Fibroblast of lung (primary cell): ENCODE measurements around the gene SRD5A1. TPM values are rescaled to one million over a fixed set of nuclear protein-coding genes. Genes with fewer than 3 reads are reported as not detected.

ENCODE experiments used
- DNase-seq, 2 donors: peaks; one replicate each; pipeline versions ENCODE4 v3.0.0 to v3.0.0-alpha.2; 2010; ENCODE audit warnings: low read depth in 2 of 2
- H2AFZ ChIP-seq: 2 replicates; pipeline ENCODE4 v1.5.1; 2012; ENCODE audit warnings: low read length, control low read depth, inconsistent platforms
- H3K27ac ChIP-seq: 2 replicates; pipeline ENCODE4 v1.5.1; 2011; ENCODE audit warnings: low read length, control low read depth; ENCODE audit not compliant: insufficient read depth
- H3K27me3 ChIP-seq: 2 replicates; pipeline ENCODE4 v1.5.1; 2011; ENCODE audit warnings: mild to moderate bottlenecking, low read length; ENCODE audit not compliant: control insufficient read depth, insufficient read depth
- H3K36me3 ChIP-seq: 2 replicates; pipeline ENCODE4 v1.5.1; 2011; ENCODE audit warnings: low read length; ENCODE audit not compliant: control insufficient read depth, insufficient read depth
- H3K4me1 ChIP-seq: 2 replicates; pipeline ENCODE4 v1.5.1; 2011; ENCODE audit warnings: low read length; ENCODE audit not compliant: control insufficient read depth, insufficient read depth; ENCODE audit errors: extremely low read depth
- H3K4me2 ChIP-seq: 2 replicates; pipeline ENCODE4 v1.5.1; 2011; ENCODE audit warnings: low read length, control low read depth; ENCODE audit not compliant: insufficient read depth; ENCODE audit errors: extremely low read depth
- H3K4me3 ChIP-seq, 4 experiments: fragments of 200-600 bp in 1 of 4; sonication (generic) in 1 of 4; replicated peaks in 1 of 4; 2 replicates each; pipeline ENCODE4 v1.5.1; 2011 to 2016; ENCODE audit warnings: low read length in 4 of 4, low read depth in 3 of 4, mild to moderate bottlenecking in 3 of 4, control low read depth in 2 of 4, inconsistent platforms in 1 of 4, mixed read lengths in 1 of 4; ENCODE audit not compliant: insufficient read depth in 1 of 4; ENCODE audit errors: control extremely low read depth in 1 of 4
- H3K79me2 ChIP-seq: 2 replicates; pipeline ENCODE4 v1.5.1; 2012; ENCODE audit warnings: mild to moderate bottlenecking, low read length, inconsistent platforms; ENCODE audit not compliant: control insufficient read depth, insufficient read depth
- H3K9ac ChIP-seq: 2 replicates; pipeline ENCODE4 v1.5.1; 2011; ENCODE audit warnings: mild to moderate bottlenecking, low read length, control low read depth; ENCODE audit not compliant: insufficient read depth
- H3K9me3 ChIP-seq: 2 replicates; pipeline ENCODE4 v1.5.1; 2012; ENCODE audit warnings: low read depth, low read length; ENCODE audit not compliant: control insufficient read depth, insufficient read depth
- H4K20me1 ChIP-seq: 2 replicates; pipeline ENCODE4 v1.5.1; 2011; ENCODE audit warnings: low read length; ENCODE audit not compliant: control insufficient read depth, insufficient read depth; ENCODE audit errors: extremely low read depth
- EZH2 ChIP-seq: IDR thresholded peaks from 2 replicates; pipeline ENCODE4 v1.5.1; 2012; ENCODE audit warnings: low read length, control low read depth, mild to moderate bottlenecking; ENCODE audit errors: missing control alignments
- polyA plus RNA-seq, 2 donors: library from polyadenylated mRNA; depleted of rRNA in 1 of 2; stranded (reverse) in 1 of 2; unstranded in 1 of 2; fragments of >200 nt; gene quantifications; 2 replicates each; pipeline ENCODE4 v1.2.1, GENCODE V29; 2011 to 2012; ENCODE audit warnings: missing spikeins in 1 of 2
- total RNA-seq: library from RNA; depleted of rRNA; stranded (reverse); fragments of >200 nt; gene quantifications from 2 replicates; pipeline ENCODE4 v1.2.1, GENCODE V29; 2014
- TF ChIP-seq, protein P1 (sequence below), 2 donors: IDR thresholded peaks in 1 of 2; conservative IDR thresholded peaks in 1 of 2; 1 replicate in 1 of 2; 2 replicates in 1 of 2; pipeline ENCODE4 v1.5.1; 2011 to 2012; ENCODE audit warnings: low read length in 2 of 2, control low read depth in 1 of 2, inconsistent platforms in 1 of 2, low read depth in 1 of 2, mild to moderate bottlenecking in 1 of 2

SRD5A1 gene
- total and polyA plus RNA-seq, 2 donors (not counting 1 experiment from before 2014, with no cell fraction given): 12.1 to 20.6 TPM

DNA sequence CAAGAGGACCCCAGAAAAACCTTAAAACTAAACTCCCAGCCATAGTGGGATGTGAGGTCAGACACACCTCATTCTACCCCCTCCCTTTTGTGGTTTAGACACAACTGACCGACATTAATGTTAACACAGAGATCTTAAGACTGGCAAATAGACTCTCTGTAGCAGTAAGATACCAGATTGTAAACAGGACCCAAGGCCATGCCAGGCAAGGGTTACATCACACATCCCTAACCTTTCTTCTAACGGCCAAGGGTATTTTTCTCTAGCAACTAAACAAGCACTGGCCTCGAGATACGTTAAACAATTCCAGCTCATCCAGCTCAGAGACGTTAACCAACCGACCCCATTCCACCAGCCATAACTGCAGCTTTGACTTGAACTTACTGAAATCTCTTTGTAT, 39.2 kb upstream of the SRD5A1 start:
- no peak for DNase-seq
- H3K4me1 ChIP-seq: no peaks in the 10 kb centered on the region
- no peaks in the 10 kb centered on the region for H4K20me1 ChIP-seq
- no peaks in the 10 kb centered on the region for H3K27me3 ChIP-seq
- no peak overlapping the region for H2AFZ ChIP-seq
- no peak overlapping the region for H3K27ac ChIP-seq
- H3K9ac ChIP-seq: no peak overlapping the region
- H3K79me2 ChIP-seq: no peaks in the 10 kb centered on the region
- H3K4me2 ChIP-seq: no peak overlapping the region
- no peaks in the 10 kb centered on the region for H3K9me3 ChIP-seq
- no peak for TF ChIP-seq EZH2
- TF ChIP-seq, protein P1, sequence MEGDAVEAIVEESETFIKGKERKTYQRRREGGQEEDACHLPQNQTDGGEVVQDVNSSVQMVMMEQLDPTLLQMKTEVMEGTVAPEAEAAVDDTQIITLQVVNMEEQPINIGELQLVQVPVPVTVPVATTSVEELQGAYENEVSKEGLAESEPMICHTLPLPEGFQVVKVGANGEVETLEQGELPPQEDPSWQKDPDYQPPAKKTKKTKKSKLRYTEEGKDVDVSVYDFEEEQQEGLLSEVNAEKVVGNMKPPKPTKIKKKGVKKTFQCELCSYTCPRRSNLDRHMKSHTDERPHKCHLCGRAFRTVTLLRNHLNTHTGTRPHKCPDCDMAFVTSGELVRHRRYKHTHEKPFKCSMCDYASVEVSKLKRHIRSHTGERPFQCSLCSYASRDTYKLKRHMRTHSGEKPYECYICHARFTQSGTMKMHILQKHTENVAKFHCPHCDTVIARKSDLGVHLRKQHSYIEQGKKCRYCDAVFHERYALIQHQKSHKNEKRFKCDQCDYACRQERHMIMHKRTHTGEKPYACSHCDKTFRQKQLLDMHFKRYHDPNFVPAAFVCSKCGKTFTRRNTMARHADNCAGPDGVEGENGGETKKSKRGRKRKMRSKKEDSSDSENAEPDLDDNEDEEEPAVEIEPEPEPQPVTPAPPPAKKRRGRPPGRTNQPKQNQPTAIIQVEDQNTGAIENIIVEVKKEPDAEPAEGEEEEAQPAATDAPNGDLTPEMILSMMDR (conservative IDR thresholded peaks at IDR 0.05 in 1 of 2, IDR thresholded peaks at IDR 0.05 in 1 of 2; ENCODE audit: low read depth in 1 of 2, low read length in 2 of 2): no peak
- H3K36me3 ChIP-seq: peaks cover 4% of the 10 kb centered on the region
- no peak overlapping the region for H3K4me3 ChIP-seq

DNA sequence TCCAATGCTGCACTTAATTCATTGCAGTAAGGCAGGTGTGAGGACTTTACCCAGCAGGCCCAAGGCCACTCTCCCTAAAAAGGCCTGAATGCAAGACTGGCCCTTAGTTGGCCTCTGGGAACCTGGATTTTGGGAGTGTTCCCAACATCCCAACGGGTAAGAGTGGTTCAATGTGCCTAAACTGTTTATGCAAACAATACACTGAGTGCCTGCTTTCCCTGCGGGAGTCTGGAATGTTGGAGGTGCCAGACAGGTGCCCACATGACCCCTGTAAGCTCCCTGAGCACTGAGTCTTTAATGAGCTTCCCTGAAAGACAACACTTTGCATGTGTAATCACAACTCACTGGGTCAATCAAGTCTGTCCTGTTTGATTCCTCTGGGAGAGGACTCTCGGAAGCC, 37.8 kb upstream of the SRD5A1 start:
- H3K27ac ChIP-seq: no peak overlapping the region

DNA sequence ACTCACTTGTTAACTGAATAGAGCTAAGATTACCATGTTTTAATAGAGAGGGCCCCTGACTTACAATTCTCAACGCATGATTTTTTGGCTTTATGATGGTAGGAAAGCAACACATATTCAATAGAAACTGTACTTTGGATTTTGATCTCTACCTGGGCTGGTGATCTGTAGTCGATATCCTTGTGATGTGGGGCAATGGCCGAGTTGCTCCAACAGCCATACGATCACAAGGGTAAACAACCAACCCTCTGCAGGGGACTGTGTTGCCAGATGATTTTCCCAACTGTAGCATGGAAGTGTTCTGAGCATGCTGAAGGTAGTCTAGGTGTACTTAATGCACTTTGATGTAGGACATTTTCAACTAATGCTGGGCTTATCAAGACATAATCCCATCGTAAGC, 36.9 kb upstream of the SRD5A1 start:
- H3K4me2 ChIP-seq: no peak overlapping the region
- no peaks in the 10 kb centered on the region for H3K9me3 ChIP-seq
- no peaks in the 10 kb centered on the region for H4K20me1 ChIP-seq
- H3K9ac ChIP-seq: no peak overlapping the region
- no peak for DNase-seq
- peaks cover 7% of the 10 kb centered on the region for H3K36me3 ChIP-seq
- H3K4me1 ChIP-seq: no peaks in the 10 kb centered on the region
- no peak overlapping the region for H2AFZ ChIP-seq
- no peaks in the 10 kb centered on the region for H3K79me2 ChIP-seq
- no peak overlapping the region for H3K27ac ChIP-seq
- H3K4me3 ChIP-seq: no peak overlapping the region
- no peaks in the 10 kb centered on the region for H3K27me3 ChIP-seq
- no peak for TF ChIP-seq EZH2
- TF ChIP-seq, protein P1 (conservative IDR thresholded peaks at IDR 0.05 in 1 of 2, IDR thresholded peaks at IDR 0.05 in 1 of 2; ENCODE audit: low read depth in 1 of 2, low read length in 2 of 2): no peak

More for the DNA sequence above, 37.8 kb upstream of the SRD5A1 start:
- TF ChIP-seq EZH2: no peak
- TF ChIP-seq, protein P1 (conservative IDR thresholded peaks at IDR 0.05 in 1 of 2, IDR thresholded peaks at IDR 0.05 in 1 of 2; ENCODE audit: low read depth in 1 of 2, low read length in 2 of 2): no peak
- peaks cover 6% of the 10 kb centered on the region for H3K36me3 ChIP-seq
- no peak overlapping the region for H3K9ac ChIP-seq
- DNase-seq: no peak
- H3K27me3 ChIP-seq: no peaks in the 10 kb centered on the region
- H3K9me3 ChIP-seq: no peaks in the 10 kb centered on the region
- H3K4me1 ChIP-seq: no peaks in the 10 kb centered on the region
- no peaks in the 10 kb centered on the region for H3K79me2 ChIP-seq
- no peak overlapping the region for H2AFZ ChIP-seq
- no peak overlapping the region for H3K4me3 ChIP-seq
- no peak overlapping the region for H3K4me2 ChIP-seq
- no peaks in the 10 kb centered on the region for H4K20me1 ChIP-seq
